Body of pancreas (tissue), 4 donors: ENCODE results near the gene TOP3A.

Experiments used
- CTCF ChIP-seq, 7 experiments: fragments of 450-650 bp in 4 of 7; fragments of 200-600 bp in 3 of 7; sonication (generic) in 3 of 7; IDR thresholded peaks; one replicate each; pipeline ENCODE4 v1.5.1; 2016 to 2019; ENCODE audit warnings: antibody characterized with exemption in 7 of 7
- POLR2A ChIP-seq, 3 donors: fragments of 450-650 bp; IDR thresholded peaks; one replicate each; pipeline ENCODE4 v1.6.1; 2016; ENCODE audit warnings: antibody characterized with exemption in 3 of 3, mild to moderate bottlenecking in 2 of 3

GRCh38 chr17:18229254-18229653 is 85.5 kb downstream of the TOP3A start:
- TF ChIP-seq CTCF (IDR thresholded peaks at IDR 0.05) (no peak), POLR2A (IDR thresholded peaks at IDR 0.05) (no peak)
